NCI-H2196 treated with DMSO at 0.1 percent for 48 hours (cell line): ENCODE results near the gene PEX16.

Source experiments
- DNase-seq: peaks from one replicate; lab custom pipeline; 2025; ENCODE audit not compliant: unreplicated experiment; lab: John Stamatoyannopoulos, UW

PEX16 gene

GRCh38 chr11:45879803-45880686 lies 37.6 kb downstream of the PEX16 start:
- no peak for DNase-seq

GRCh38 chr11:45877845-45878244 lies 39.8 kb downstream of the PEX16 start:
- DNase-seq, result no peak

GRCh38 chr11:45877221-45877620 lies 40.5 kb downstream of the PEX16 start:
- no peak for DNase-seq

- no peak for DNase-seq
Observed at GRCh38 chr11:45876401-45876800, 41.3 kb downstream of the PEX16 start.

- DNase-seq, result peak; percentile 62
Observed at GRCh38 chr11:45872651-45873356, 44.9 kb downstream of the PEX16 start.

- no peak for DNase-seq
Observed at GRCh38 chr11:45871638-45872037, 46.0 kb downstream of the PEX16 start.

GRCh38 chr11:45870706-45871105 lies 47.0 kb downstream of the PEX16 start:
- no peak for DNase-seq

- no peak for DNase-seq
Observed at GRCh38 chr11:45869551-45869950, 48.1 kb downstream of the PEX16 start.

- DNase-seq, result no peak
Observed at GRCh38 chr11:45864041-45864440, 53.6 kb downstream of the PEX16 start.

- DNase-seq, result no peak
Observed at GRCh38 chr11:45860764-45861510, 56.7 kb downstream of the PEX16 start.

GRCh38 chr11:45860348-45860747 lies 57.3 kb downstream of the PEX16 start:
- no peak for DNase-seq
